ENCODE measurements around the gene VIT. TPM values are rescaled to one million over a fixed set of nuclear protein-coding genes. Genes with fewer than 3 reads are reported as not detected.

Gene VIT
- total RNA-seq, 6 experiments from 2014 or later, result not detected

GRCh38 chr2:36692121-36692520 lies 4.4 kb upstream of the VIT start:
- Histone ChIP-seq H3K4me1 (no peaks in the 10 kb centered on the region), H3K4me3 (no peak overlapping the region), H3K27ac (no peak overlapping the region), H3K9me3 (no peaks in the 10 kb centered on the region), H3K36me3 (no peaks in the 10 kb centered on the region), H3K27me3 (peaks cover 0 to 3% of the 10 kb centered on the region in 2 donors)
- WGBS (ENCODE audit: insufficient coverage, low coverage, low lambda C conversion rate, missing lambda C conversion rate), result 34% methylated on average over 2 of the region's 2 CpGs
- ATAC-seq (no peak), DNase-seq (no peak)
- TF ChIP-seq POLR2A (IDR thresholded peaks at IDR 0.05), result no peak
- TF ChIP-seq CTCF (IDR thresholded peaks at IDR 0.05), result no peak
- intact Hi-C loops (cut with DNase I), result no loop called here

GRCh38 chr2:36693825-36694224 lies 2.7 kb upstream of the VIT start:
- Histone ChIP-seq H3K4me1 (no peaks in the 10 kb centered on the region), H3K4me3 (no peak overlapping the region), H3K9me3 (no peaks in the 10 kb centered on the region), H3K36me3 (no peaks in the 10 kb centered on the region), H3K27me3 (peaks cover 0 to 3% of the 10 kb centered on the region in 2 donors), H3K27ac (no peak overlapping the region)
- intact Hi-C loops (cut with DNase I), result no loop called here
- no peak for DNase-seq
- no peak for TF ChIP-seq POLR2A (IDR thresholded peaks at IDR 0.05)
- no peak for TF ChIP-seq CTCF (IDR thresholded peaks at IDR 0.05)
- no peak for ATAC-seq
- WGBS (ENCODE audit: insufficient coverage, low coverage, low lambda C conversion rate, missing lambda C conversion rate), result 74% methylated on average over 5 of the region's 7 CpGs

GRCh38 chr2:36695746-36696415 lies 626 bp upstream of the VIT start:
- Histone ChIP-seq H3K27ac (no peak overlapping the region), H3K36me3 (no peaks in the 10 kb centered on the region), H3K4me3 (no peak overlapping the region), H3K27me3 (peaks cover 0 to 3% of the 10 kb centered on the region in 2 donors), H3K4me1 (no peaks in the 10 kb centered on the region), H3K9me3 (no peaks in the 10 kb centered on the region)
- no peak for DNase-seq
- WGBS (ENCODE audit: insufficient coverage, low coverage, low lambda C conversion rate, missing lambda C conversion rate), result 66% methylated on average over 5 of the region's 7 CpGs
- TF ChIP-seq CTCF (IDR thresholded peaks at IDR 0.05) (no peak), POLR2A (IDR thresholded peaks at IDR 0.05) (no peak)
- ATAC-seq, result no peak
- intact Hi-C loops (cut with DNase I), result no loop called here

- H3K4me3 ChIP-seq, result no peak overlapping the region
- no peak overlapping the region for H3K27ac ChIP-seq
- peaks cover 0 to 3% of the 10 kb centered on the region in 2 donors for H3K27me3 ChIP-seq
- no peaks in the 10 kb centered on the region for H3K4me1 ChIP-seq
- no peak for TF ChIP-seq CTCF (IDR thresholded peaks at IDR 0.05)
- no peak for TF ChIP-seq POLR2A (IDR thresholded peaks at IDR 0.05)
- no peaks in the 10 kb centered on the region for H3K36me3 ChIP-seq
- DNase-seq, result no peak
- ATAC-seq, result no peak
- intact Hi-C loops (cut with DNase I), result no loop called here
- 32% methylated on average over 8 of the region's 8 CpGs for WGBS (ENCODE audit: insufficient coverage, low coverage, low lambda C conversion rate, missing lambda C conversion rate)
- no peaks in the 10 kb centered on the region for H3K9me3 ChIP-seq
Measured at GRCh38 chr2:36697424-36698066, 1.0 kb downstream of the VIT start.
